PC-9 (cell line): Measurements from ENCODE around the gene PPP1R9A.

Experiments
- CTCF ChIP-seq: fragments of 200-600 bp; sonication (generic); conservative IDR thresholded peaks from 2 replicates; pipeline ENCODE4 v1.6.1; 2017; ENCODE audit warnings: mixed run types, antibody characterized with exemption, mild to moderate bottlenecking, moderate library complexity
- EZH2 ChIP-seq: fragments of 200-600 bp; sonication (generic); IDR thresholded peaks from 2 replicates; pipeline ENCODE4 v1.8.0; 2017; ENCODE audit warnings: antibody characterized with exemption, low read depth

GRCh38 chr7:94893661-94894060, 13.7 kb upstream of the PPP1R9A start:
- TF ChIP-seq CTCF, result no peak
- no peak for TF ChIP-seq EZH2
